Measurements from ENCODE around the gene NAA15. TPM values are rescaled to one million over a fixed set of nuclear protein-coding genes. Genes with fewer than 3 reads are reported as not detected.

Gene NAA15
- total and polyA plus RNA-seq, 4 donors: 6.7 to 18.2 (median 11.1) TPM

DNA sequence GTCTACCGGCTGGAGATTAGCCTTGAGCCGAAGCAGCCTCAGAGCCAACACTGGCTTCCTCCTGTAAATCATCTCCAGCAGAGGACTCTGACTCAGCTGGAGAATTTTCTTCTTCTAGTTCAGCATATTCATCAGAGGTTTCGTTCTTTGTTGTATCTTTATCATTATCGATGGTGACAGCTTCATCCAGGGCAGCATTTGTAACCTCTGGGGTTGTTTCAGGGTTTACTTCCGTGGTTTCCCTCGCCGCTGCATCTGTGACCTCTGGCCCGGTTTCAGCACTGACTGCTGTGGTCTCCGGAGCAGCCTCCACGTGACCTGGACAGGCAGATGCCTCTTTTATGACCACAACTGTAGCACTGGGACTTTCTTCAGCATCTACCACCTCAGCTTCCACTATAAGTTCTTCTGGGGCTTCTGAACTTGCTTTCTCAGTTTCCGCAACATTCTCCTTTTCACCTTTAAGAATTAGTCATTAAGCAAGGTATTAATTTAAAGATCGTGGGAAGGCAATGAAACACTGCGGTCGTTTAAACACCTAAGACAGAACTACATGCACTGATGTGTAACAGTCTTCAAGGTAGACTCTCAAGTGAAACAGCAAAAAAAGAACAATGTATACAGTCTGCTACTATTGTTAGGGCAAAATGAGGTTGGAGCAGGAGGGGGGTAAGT, 34.6 kb upstream of the NAA15 start:
- TF ChIP-seq RAD21 (IDR thresholded peaks at IDR 0.05): peak in 1 of 2 donors; percentile 28
- TF ChIP-seq, protein P1, sequence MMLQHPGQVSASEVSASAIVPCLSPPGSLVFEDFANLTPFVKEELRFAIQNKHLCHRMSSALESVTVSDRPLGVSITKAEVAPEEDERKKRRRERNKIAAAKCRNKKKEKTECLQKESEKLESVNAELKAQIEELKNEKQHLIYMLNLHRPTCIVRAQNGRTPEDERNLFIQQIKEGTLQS (IDR thresholded peaks at IDR 0.05): peak; percentile 18
- peak; percentile 73 for TF ChIP-seq NR2F2 (IDR thresholded peaks at IDR 0.05)
- no peak for TF ChIP-seq FOXA1 (IDR thresholded peaks at IDR 0.05)
- TF ChIP-seq, protein P2, sequence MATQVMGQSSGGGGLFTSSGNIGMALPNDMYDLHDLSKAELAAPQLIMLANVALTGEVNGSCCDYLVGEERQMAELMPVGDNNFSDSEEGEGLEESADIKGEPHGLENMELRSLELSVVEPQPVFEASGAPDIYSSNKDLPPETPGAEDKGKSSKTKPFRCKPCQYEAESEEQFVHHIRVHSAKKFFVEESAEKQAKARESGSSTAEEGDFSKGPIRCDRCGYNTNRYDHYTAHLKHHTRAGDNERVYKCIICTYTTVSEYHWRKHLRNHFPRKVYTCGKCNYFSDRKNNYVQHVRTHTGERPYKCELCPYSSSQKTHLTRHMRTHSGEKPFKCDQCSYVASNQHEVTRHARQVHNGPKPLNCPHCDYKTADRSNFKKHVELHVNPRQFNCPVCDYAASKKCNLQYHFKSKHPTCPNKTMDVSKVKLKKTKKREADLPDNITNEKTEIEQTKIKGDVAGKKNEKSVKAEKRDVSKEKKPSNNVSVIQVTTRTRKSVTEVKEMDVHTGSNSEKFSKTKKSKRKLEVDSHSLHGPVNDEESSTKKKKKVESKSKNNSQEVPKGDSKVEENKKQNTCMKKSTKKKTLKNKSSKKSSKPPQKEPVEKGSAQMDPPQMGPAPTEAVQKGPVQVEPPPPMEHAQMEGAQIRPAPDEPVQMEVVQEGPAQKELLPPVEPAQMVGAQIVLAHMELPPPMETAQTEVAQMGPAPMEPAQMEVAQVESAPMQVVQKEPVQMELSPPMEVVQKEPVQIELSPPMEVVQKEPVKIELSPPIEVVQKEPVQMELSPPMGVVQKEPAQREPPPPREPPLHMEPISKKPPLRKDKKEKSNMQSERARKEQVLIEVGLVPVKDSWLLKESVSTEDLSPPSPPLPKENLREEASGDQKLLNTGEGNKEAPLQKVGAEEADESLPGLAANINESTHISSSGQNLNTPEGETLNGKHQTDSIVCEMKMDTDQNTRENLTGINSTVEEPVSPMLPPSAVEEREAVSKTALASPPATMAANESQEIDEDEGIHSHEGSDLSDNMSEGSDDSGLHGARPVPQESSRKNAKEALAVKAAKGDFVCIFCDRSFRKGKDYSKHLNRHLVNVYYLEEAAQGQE (IDR thresholded peaks at IDR 0.05): peak; percentile 91
- TF ChIP-seq, protein P3, sequence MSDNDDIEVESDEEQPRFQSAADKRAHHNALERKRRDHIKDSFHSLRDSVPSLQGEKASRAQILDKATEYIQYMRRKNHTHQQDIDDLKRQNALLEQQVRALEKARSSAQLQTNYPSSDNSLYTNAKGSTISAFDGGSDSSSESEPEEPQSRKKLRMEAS (IDR thresholded peaks at IDR 0.05): peak; percentile 15
- TF ChIP-seq, protein P4, sequence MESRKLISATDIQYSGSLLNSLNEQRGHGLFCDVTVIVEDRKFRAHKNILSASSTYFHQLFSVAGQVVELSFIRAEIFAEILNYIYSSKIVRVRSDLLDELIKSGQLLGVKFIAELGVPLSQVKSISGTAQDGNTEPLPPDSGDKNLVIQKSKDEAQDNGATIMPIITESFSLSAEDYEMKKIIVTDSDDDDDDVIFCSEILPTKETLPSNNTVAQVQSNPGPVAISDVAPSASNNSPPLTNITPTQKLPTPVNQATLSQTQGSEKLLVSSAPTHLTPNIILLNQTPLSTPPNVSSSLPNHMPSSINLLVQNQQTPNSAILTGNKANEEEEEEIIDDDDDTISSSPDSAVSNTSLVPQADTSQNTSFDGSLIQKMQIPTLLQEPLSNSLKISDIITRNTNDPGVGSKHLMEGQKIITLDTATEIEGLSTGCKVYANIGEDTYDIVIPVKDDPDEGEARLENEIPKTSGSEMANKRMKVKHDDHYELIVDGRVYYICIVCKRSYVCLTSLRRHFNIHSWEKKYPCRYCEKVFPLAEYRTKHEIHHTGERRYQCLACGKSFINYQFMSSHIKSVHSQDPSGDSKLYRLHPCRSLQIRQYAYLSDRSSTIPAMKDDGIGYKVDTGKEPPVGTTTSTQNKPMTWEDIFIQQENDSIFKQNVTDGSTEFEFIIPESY (IDR thresholded peaks at IDR 0.05): no peak
- no peak for TF ChIP-seq JUND (IDR thresholded peaks at IDR 0.05)
- peak in 1 of 2 donors; percentile 26 for TF ChIP-seq HNF4A (conservative IDR thresholded peaks at IDR 0.05)
- peak; percentile 62 to 68 for TF ChIP-seq RXRA (IDR thresholded peaks at IDR 0.05)
- TF ChIP-seq TAF1 (conservative IDR thresholded peaks at IDR 0.05): no peak
- no peak for TF ChIP-seq GABPA (IDR thresholded peaks at IDR 0.05 in 1 of 2, conservative IDR thresholded peaks at IDR 0.05 in 1 of 2)
- peak; percentile 48 for TF ChIP-seq SP1 (IDR thresholded peaks at IDR 0.05)
- 20% methylated on average over 14 of the region's 14 CpGs for WGBS
- Histone ChIP-seq H3K36me3 (ENCODE audit: control insufficient read depth in 4 of 4, insufficient read depth in 3 of 4, low read depth in 1 of 4, low read length in 3 of 4) (no peaks in the 10 kb centered on the region), H3K4me3 (ENCODE audit: low read depth in 1 of 3, low read length in 3 of 3) (peak overlapping the region in 2 of 3 donors; percentile 49 to 55), H3K27ac (ENCODE audit: low read depth in 1 of 2, low read length in 2 of 2) (peak overlapping the region in 1 of 2 donors; percentile 18), H3K4me1 (ENCODE audit: control insufficient read depth in 4 of 4, insufficient read depth in 4 of 4, low read length in 3 of 4) (peaks cover 0 to 4% (median 2%) of the 10 kb centered on the region in 4 donors), H3K9me3 (ENCODE audit: control insufficient read depth in 4 of 4, low read length in 3 of 4) (no peaks in the 10 kb centered on the region), H3K9ac (ENCODE audit: low read depth in 1 of 2, low read length in 2 of 2) (no peak overlapping the region), H3K27me3 (ENCODE audit: control insufficient read depth in 4 of 4, insufficient read depth in 4 of 4, low read length in 3 of 4) (no peaks in the 10 kb centered on the region)
- DNase-seq (ENCODE audit: low spot score): peak; percentile 56

DNA sequence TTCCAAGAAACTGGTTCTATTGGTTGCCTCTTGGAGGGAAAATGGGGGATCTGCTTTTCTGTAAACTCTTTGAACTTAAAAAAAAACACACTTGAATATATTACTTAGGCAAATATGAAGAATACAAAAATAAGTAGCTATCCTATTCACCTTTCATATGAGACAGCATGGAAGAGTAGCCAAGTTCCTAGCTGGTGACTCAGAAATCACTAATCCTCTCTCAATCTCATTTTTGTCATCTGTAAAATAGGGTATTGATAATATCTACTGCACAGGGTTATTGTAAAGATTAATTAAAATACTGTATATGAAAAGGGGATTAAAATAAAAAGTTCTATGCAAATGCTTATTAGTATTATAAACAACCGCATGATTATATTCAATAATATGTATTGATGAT, 34.0 kb upstream of the NAA15 start:
- Histone ChIP-seq H3K27ac (ENCODE audit: low read depth in 1 of 2, low read length in 2 of 2) (no peak overlapping the region), H3K9me3 (ENCODE audit: control insufficient read depth in 4 of 4, low read length in 3 of 4) (no peaks in the 10 kb centered on the region), H3K36me3 (ENCODE audit: control insufficient read depth in 4 of 4, insufficient read depth in 3 of 4, low read depth in 1 of 4, low read length in 3 of 4) (no peaks in the 10 kb centered on the region), H3K4me1 (ENCODE audit: control insufficient read depth in 4 of 4, insufficient read depth in 4 of 4, low read length in 3 of 4) (peaks cover 0 to 4% (median 2%) of the 10 kb centered on the region in 4 donors), H3K4me3 (ENCODE audit: low read depth in 1 of 3, low read length in 3 of 3) (no peak overlapping the region), H3K27me3 (ENCODE audit: control insufficient read depth in 4 of 4, insufficient read depth in 4 of 4, low read length in 3 of 4) (no peaks in the 10 kb centered on the region), H3K9ac (ENCODE audit: low read depth in 1 of 2, low read length in 2 of 2) (no peak overlapping the region)
- WGBS: 96% methylated on average over 1 of the region's 1 CpG
- DNase-seq (ENCODE audit: low spot score): no peak
- TF ChIP-seq RAD21 (IDR thresholded peaks at IDR 0.05) (no peak), EGR1 (IDR thresholded peaks at IDR 0.05; ENCODE audit: low read depth in 2 of 2) (no peak), HNF4A (conservative IDR thresholded peaks at IDR 0.05) (no peak), NR2F2 (IDR thresholded peaks at IDR 0.05) (no peak), JUND (IDR thresholded peaks at IDR 0.05) (no peak), SP1 (IDR thresholded peaks at IDR 0.05) (no peak), TAF1 (conservative IDR thresholded peaks at IDR 0.05) (no peak), FOXA1 (IDR thresholded peaks at IDR 0.05) (no peak), GABPA (IDR thresholded peaks at IDR 0.05 in 1 of 2, conservative IDR thresholded peaks at IDR 0.05 in 1 of 2) (no peak)
- TF ChIP-seq, protein P5, sequence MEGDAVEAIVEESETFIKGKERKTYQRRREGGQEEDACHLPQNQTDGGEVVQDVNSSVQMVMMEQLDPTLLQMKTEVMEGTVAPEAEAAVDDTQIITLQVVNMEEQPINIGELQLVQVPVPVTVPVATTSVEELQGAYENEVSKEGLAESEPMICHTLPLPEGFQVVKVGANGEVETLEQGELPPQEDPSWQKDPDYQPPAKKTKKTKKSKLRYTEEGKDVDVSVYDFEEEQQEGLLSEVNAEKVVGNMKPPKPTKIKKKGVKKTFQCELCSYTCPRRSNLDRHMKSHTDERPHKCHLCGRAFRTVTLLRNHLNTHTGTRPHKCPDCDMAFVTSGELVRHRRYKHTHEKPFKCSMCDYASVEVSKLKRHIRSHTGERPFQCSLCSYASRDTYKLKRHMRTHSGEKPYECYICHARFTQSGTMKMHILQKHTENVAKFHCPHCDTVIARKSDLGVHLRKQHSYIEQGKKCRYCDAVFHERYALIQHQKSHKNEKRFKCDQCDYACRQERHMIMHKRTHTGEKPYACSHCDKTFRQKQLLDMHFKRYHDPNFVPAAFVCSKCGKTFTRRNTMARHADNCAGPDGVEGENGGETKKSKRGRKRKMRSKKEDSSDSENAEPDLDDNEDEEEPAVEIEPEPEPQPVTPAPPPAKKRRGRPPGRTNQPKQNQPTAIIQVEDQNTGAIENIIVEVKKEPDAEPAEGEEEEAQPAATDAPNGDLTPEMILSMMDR (IDR thresholded peaks at IDR 0.05; ENCODE audit: low read depth, low read length, missing input control): no peak
- TF ChIP-seq, protein P4 (IDR thresholded peaks at IDR 0.05): no peak
- TF ChIP-seq, protein P2 (IDR thresholded peaks at IDR 0.05): no peak
- TF ChIP-seq, protein P3 (IDR thresholded peaks at IDR 0.05): no peak
